GM21619 (cell line): ENCODE results near the gene IDH3G.

ENCODE experiments used
- ATAC-seq: cut with Tn5 transposase; IDR thresholded peaks from one replicate; pipeline ENCODE4 v1.9.1; 2021; ENCODE audit not compliant: unreplicated experiment

The IDH3G gene

GRCh38 chrX:153816831-153817690, 22.9 kb upstream of the IDH3G start:
- no peak for ATAC-seq

GRCh38 chrX:153814591-153815315, 20.6 kb upstream of the IDH3G start:
- ATAC-seq = no peak

- no peak for ATAC-seq
Measured at GRCh38 chrX:153813161-153813560, 19.0 kb upstream of the IDH3G start.

- ATAC-seq = no peak
Measured at GRCh38 chrX:153812220-153812619, 18.0 kb upstream of the IDH3G start.

GRCh38 chrX:153807976-153808375, 13.8 kb upstream of the IDH3G start:
- no peak for ATAC-seq

- no peak for ATAC-seq
Measured at GRCh38 chrX:153806999-153807575, 12.9 kb upstream of the IDH3G start.

GRCh38 chrX:153805436-153805835, 11.3 kb upstream of the IDH3G start:
- ATAC-seq = no peak

- no peak for ATAC-seq
Measured at GRCh38 chrX:153804621-153805020, 10.4 kb upstream of the IDH3G start.

GRCh38 chrX:153804100-153804595, 10.0 kb upstream of the IDH3G start:
- no peak for ATAC-seq

- ATAC-seq = no peak
Measured at GRCh38 chrX:153803211-153804099, 9.3 kb upstream of the IDH3G start.

- ATAC-seq = no peak
Measured at GRCh38 chrX:153802513-153803045, 8.4 kb upstream of the IDH3G start.

GRCh38 chrX:153801669-153802068, 7.5 kb upstream of the IDH3G start:
- ATAC-seq = no peak

- no peak for ATAC-seq
Measured at GRCh38 chrX:153800746-153801145, 6.6 kb upstream of the IDH3G start.

GRCh38 chrX:153800177-153800722, 6.1 kb upstream of the IDH3G start:
- ATAC-seq = no peak

GRCh38 chrX:153799326-153799725, 5.2 kb upstream of the IDH3G start:
- no peak for ATAC-seq

GRCh38 chrX:153797415-153798015, 3.3 kb upstream of the IDH3G start:
- ATAC-seq = no peak

- ATAC-seq = no peak
Measured at GRCh38 chrX:153794897-153795816, 982 bp upstream of the IDH3G start.

GRCh38 chrX:153793291-153793690, 884 bp downstream of the IDH3G start:
- no peak for ATAC-seq

- ATAC-seq = no peak
Measured at GRCh38 chrX:153792368-153792767, 1.8 kb downstream of the IDH3G start.
